PC-9 (cell line): Measurements from ENCODE around the gene ABCB6. TPM values are rescaled to one million over a fixed set of nuclear protein-coding genes. Genes with fewer than 3 reads are reported as not detected.

Experiments used
- BruUV-seq: library from RNA; stranded (reverse); fragments of 400-500 nt; replicated peaks from 2 replicates; lab custom pipeline; 2021; lab: Mats Ljungman, UMichigan
- CTCF ChIA-PET: fragments of 300-600 bp; sonication (Branson Sonifier 250); formaldehyde crosslinking; loops from one replicate; lab custom pipeline; 2022; ENCODE audit warnings: antibody characterized with exemption; lab: Charles Lee
- POLR2A ChIA-PET: fragments of 300-600 bp; sonication (Branson Sonifier 250); formaldehyde crosslinking; loops from one replicate; lab custom pipeline; 2022; ENCODE audit warnings: antibody characterized with exemption; ENCODE audit not compliant: unreplicated experiment; lab: Charles Lee
- DNase-seq, 2 experiments: peaks; one replicate each; pipeline versions ENCODE4 v3.0.0 to v3.0.0-alpha.2; 2015 to 2022; ENCODE audit warnings: mixed read lengths in 1 of 2
- H2AFZ ChIP-seq: fragments of 200-600 bp; sonication (generic); 2 replicates; pipeline ENCODE4 v1.8.1; 2017; ENCODE audit warnings: antibody characterized with exemption
- H3F3A ChIP-seq: fragments of 200-600 bp; sonication (generic); 2 replicates; pipeline ENCODE4 v1.8.1; 2017; ENCODE audit warnings: antibody characterized with exemption, mild to moderate bottlenecking, low read depth; ENCODE audit not compliant: insufficient read depth
- H3K27ac ChIP-seq: fragments of 200-600 bp; sonication (generic); 2 replicates; pipeline ENCODE4 v1.6.1; 2016; ENCODE audit warnings: mixed run types
- H3K27me3 ChIP-seq: fragments of 200-600 bp; sonication (generic); 2 replicates; pipeline ENCODE4 v1.6.1; 2016; ENCODE audit warnings: low read depth, mixed run types; ENCODE audit not compliant: insufficient read depth
- H3K36me3 ChIP-seq: fragments of 200-600 bp; sonication (generic); 2 replicates; pipeline ENCODE4 v1.6.1; 2016; ENCODE audit warnings: low read depth, mixed run types
- H3K4me1 ChIP-seq: fragments of 200-600 bp; sonication (generic); replicated peaks from 2 replicates; pipeline ENCODE4 v1.6.1; 2016; ENCODE audit warnings: mixed run types; ENCODE audit not compliant: insufficient read depth
- H3K4me2 ChIP-seq: fragments of 200-600 bp; sonication (generic); 2 replicates; pipeline ENCODE4 v1.6.1; 2017; ENCODE audit warnings: mixed run types
- H3K4me3 ChIP-seq: fragments of 200-600 bp; sonication (generic); 2 replicates; pipeline ENCODE4 v1.6.1; 2016; ENCODE audit warnings: mixed run types
- H3K79me2 ChIP-seq: fragments of 200-600 bp; sonication (generic); 2 replicates; pipeline ENCODE4 v1.6.1; 2017; ENCODE audit warnings: low read depth, mixed run types
- H3K9me2 ChIP-seq: fragments of 200-600 bp; sonication (generic); 2 replicates; pipeline ENCODE4 v1.8.1; 2017; ENCODE audit warnings: mild to moderate bottlenecking; ENCODE audit not compliant: insufficient read depth
- H3K9me3 ChIP-seq: fragments of 200-600 bp; sonication (generic); 2 replicates; pipeline ENCODE4 v1.8.1; 2016; ENCODE audit warnings: low read depth; ENCODE audit not compliant: insufficient read depth
- H4K20me1 ChIP-seq: fragments of 200-600 bp; sonication (generic); 2 replicates; pipeline ENCODE4 v1.8.1; 2017; ENCODE audit not compliant: insufficient read depth
- CTCF ChIP-seq: fragments of 200-600 bp; sonication (generic); conservative IDR thresholded peaks from 2 replicates; pipeline ENCODE4 v1.6.1; 2017; ENCODE audit warnings: mixed run types, antibody characterized with exemption, mild to moderate bottlenecking, moderate library complexity
- EZH2 ChIP-seq: fragments of 200-600 bp; sonication (generic); IDR thresholded peaks from 2 replicates; pipeline ENCODE4 v1.8.0; 2017; ENCODE audit warnings: antibody characterized with exemption, low read depth
- intact Hi-C: fragments of 100-400 bp; cut with micrococcal nuclease; formaldehyde crosslinking; loops from one replicate; pipeline ENCODE4 v1.10.0; 2022; ENCODE audit not compliant: unreplicated experiment
- total RNA-seq: library from RNA; stranded (reverse); gene quantifications from 2 replicates; pipeline ENCODE4 v1.2.3, GENCODE V29; 2021

The ABCB6 gene
- total RNA-seq, 1 experiment from 2014 or later = 41.4 TPM

- BruUV-seq = TSS peak; percentile 45
- H3K36me3 ChIP-seq = peaks cover 21% of the 10 kb centered on the region; the same call in 1 of the 2 replicates
- peak within 1 kb of the TSS; percentile 91 for H2AFZ ChIP-seq
- intact Hi-C loops = loop anchor here (1.0 to 5.0 kb wide), 7 partner anchors 17 to 211 kb away; partner anchors contain the start of genes ABCB6, NHEJ1 and ZFAND2B
- ChIA-PET POLR2A (no interaction called here), CTCF (no interaction called here)
- H3K9me3 ChIP-seq = no peaks in the 10 kb centered on the region
- H4K20me1 ChIP-seq = no peaks in the 10 kb centered on the region; the same call in 1 of the 2 replicates
- no peaks in the 10 kb centered on the region for H3K9me2 ChIP-seq
- peak within 1 kb of the TSS; percentile 77 for H3K27ac ChIP-seq
- peaks cover 39% of the 10 kb centered on the region for H3K79me2 ChIP-seq
- no peak for TF ChIP-seq EZH2
- TF ChIP-seq CTCF = no peak
- peak within 1 kb of the TSS; percentile 95 for H3K4me3 ChIP-seq
- DNase-seq = peak; percentile 81 to 86
- H3K4me1 ChIP-seq = peaks cover 19% of the 10 kb centered on the region
- no peaks in the 10 kb centered on the region for H3K27me3 ChIP-seq
- peak within 1 kb of the TSS; percentile 83 for H3K4me2 ChIP-seq
- H3F3A ChIP-seq = peaks cover 18% of the 10 kb centered on the region
Observed at GRCh38 chr2:219177552-219178376, 41.0 kb downstream of the ABCB6 start, which contains the start of gene RETREG2. Gene RETREG2 (plus strand): TSS chr2:219178275. CDS start chr2:219178353, 78 bp downstream.

- Histone ChIP-seq H3F3A (peaks cover 23% of the 10 kb centered on the region), H3K9me2 (no peaks in the 10 kb centered on the region), H2AFZ (peak within 1 kb of the TSS; percentile 91), H4K20me1 (no peaks in the 10 kb centered on the region; the same call in 1 of the 2 replicates), H3K27me3 (no peaks in the 10 kb centered on the region), H3K4me2 (peak within 1 kb of the TSS; percentile 83), H3K4me3 (peak within 1 kb of the TSS; percentile 95), H3K4me1 (peaks cover 19% of the 10 kb centered on the region), H3K79me2 (peaks cover 39% of the 10 kb centered on the region), H3K27ac (peak within 1 kb of the TSS; percentile 77), H3K9me3 (no peaks in the 10 kb centered on the region), H3K36me3 (peaks cover 19% of the 10 kb centered on the region; the same call in 1 of the 2 replicates)
- ChIA-PET POLR2A (interaction anchor here (0.6 to 1.0 kb wide), 8 partner anchors 29 to 322 kb away, joined by 3 to 9 read pairs (median 4); partner anchors contain the start of genes ANKZF1 and ATG9A), CTCF (interaction anchor here (0.6 to 1.6 kb wide), 3 partner anchors 42 to 517 kb away, joined by 5 to 10 read pairs (median 5); partner anchors contain the start of genes ABCB6, BCS1L and ZNF142)
- BruUV-seq = TSS peak; percentile 26
- intact Hi-C loops = loop anchor here (1.0 to 5.0 kb wide), 8 partner anchors 17 to 212 kb away; partner anchors contain the start of genes ABCB6, NHEJ1 and ZFAND2B
- no peak for TF ChIP-seq EZH2
- TF ChIP-seq CTCF = no peak
- peak; percentile 68 to 93 for DNase-seq
Observed at GRCh38 chr2:219176818-219177551, 41.8 kb downstream of the ABCB6 start, which contains the start of gene CNPPD1. Gene CNPPD1 (minus strand): TSS chr2:219176925. CDS start chr2:219176828, 97 bp downstream.
